ENCODE measurements around the gene TNFAIP1. TPM values are rescaled to one million over a fixed set of nuclear protein-coding genes. Genes with fewer than 3 reads are reported as not detected.
A peak's percentile ranks its signal among the peaks of the same experiment; 100 is the strongest.

Gene TNFAIP1
- total RNA-seq, 1 donor from 2014 or later: 104 TPM

- Mint-ChIP-seq H3K36me3 (ENCODE audit: low read depth, unreplicated experiment) (peaks cover 35% of the 10 kb centered on the region), H3K4me3 (ENCODE audit: unreplicated experiment) (no peak overlapping the region)
Observed at GRCh38 chr17:28341516-28341915, 6.0 kb downstream of the TNFAIP1 start.

GRCh38 chr17:28342313-28342712 lies 6.8 kb downstream of the TNFAIP1 start:
- H3K4me3 Mint-ChIP-seq (ENCODE audit: unreplicated experiment): no peak overlapping the region
- TF ChIP-seq, protein P1, sequence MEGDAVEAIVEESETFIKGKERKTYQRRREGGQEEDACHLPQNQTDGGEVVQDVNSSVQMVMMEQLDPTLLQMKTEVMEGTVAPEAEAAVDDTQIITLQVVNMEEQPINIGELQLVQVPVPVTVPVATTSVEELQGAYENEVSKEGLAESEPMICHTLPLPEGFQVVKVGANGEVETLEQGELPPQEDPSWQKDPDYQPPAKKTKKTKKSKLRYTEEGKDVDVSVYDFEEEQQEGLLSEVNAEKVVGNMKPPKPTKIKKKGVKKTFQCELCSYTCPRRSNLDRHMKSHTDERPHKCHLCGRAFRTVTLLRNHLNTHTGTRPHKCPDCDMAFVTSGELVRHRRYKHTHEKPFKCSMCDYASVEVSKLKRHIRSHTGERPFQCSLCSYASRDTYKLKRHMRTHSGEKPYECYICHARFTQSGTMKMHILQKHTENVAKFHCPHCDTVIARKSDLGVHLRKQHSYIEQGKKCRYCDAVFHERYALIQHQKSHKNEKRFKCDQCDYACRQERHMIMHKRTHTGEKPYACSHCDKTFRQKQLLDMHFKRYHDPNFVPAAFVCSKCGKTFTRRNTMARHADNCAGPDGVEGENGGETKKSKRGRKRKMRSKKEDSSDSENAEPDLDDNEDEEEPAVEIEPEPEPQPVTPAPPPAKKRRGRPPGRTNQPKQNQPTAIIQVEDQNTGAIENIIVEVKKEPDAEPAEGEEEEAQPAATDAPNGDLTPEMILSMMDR (IDR thresholded peaks at IDR 0.05; ENCODE audit: unreplicated experiment): no peak

More at GRCh38 chr17:28341516-28341915, 6.0 kb downstream of the TNFAIP1 start:
- Mint-ChIP-seq H3K4me1 (ENCODE audit: unreplicated experiment) (peaks cover 25% of the 10 kb centered on the region), H3K27ac (ENCODE audit: unreplicated experiment) (no peak overlapping the region), H3K27me3 (ENCODE audit: unreplicated experiment) (peaks cover 10% of the 10 kb centered on the region), H3K9me3 (ENCODE audit: unreplicated experiment) (no peaks in the 10 kb centered on the region)
- TF ChIP-seq, protein P1 (IDR thresholded peaks at IDR 0.05; ENCODE audit: unreplicated experiment): no peak
- no peak for DNase-seq (ENCODE audit: low spot score)

GRCh38 chr17:28343491-28343932 lies 8.0 kb downstream of the TNFAIP1 start:
- Mint-ChIP-seq H3K9me3 (ENCODE audit: unreplicated experiment) (no peaks in the 10 kb centered on the region), H3K27me3 (ENCODE audit: unreplicated experiment) (peaks cover 3% of the 10 kb centered on the region), H3K36me3 (ENCODE audit: low read depth, unreplicated experiment) (peaks cover 37% of the 10 kb centered on the region), H3K4me1 (ENCODE audit: unreplicated experiment) (peaks cover 6% of the 10 kb centered on the region), H3K4me3 (ENCODE audit: unreplicated experiment) (peak overlapping the region; percentile 62), H3K27ac (ENCODE audit: unreplicated experiment) (peak overlapping the region; percentile 42)
- no peak for DNase-seq (ENCODE audit: low spot score)
- TF ChIP-seq, protein P1 (IDR thresholded peaks at IDR 0.05; ENCODE audit: unreplicated experiment): no peak

More at GRCh38 chr17:28342313-28342712, 6.8 kb downstream of the TNFAIP1 start:
- H3K27ac Mint-ChIP-seq (ENCODE audit: unreplicated experiment): no peak overlapping the region
- no peak for DNase-seq (ENCODE audit: low spot score)
- no peaks in the 10 kb centered on the region for H3K9me3 Mint-ChIP-seq (ENCODE audit: unreplicated experiment)
- peaks cover 3% of the 10 kb centered on the region for H3K27me3 Mint-ChIP-seq (ENCODE audit: unreplicated experiment)
- peaks cover 17% of the 10 kb centered on the region for H3K4me1 Mint-ChIP-seq (ENCODE audit: unreplicated experiment)
- peaks cover 35% of the 10 kb centered on the region for H3K36me3 Mint-ChIP-seq (ENCODE audit: low read depth, unreplicated experiment)

GRCh38 chr17:28344011-28344410 lies 8.4 kb downstream of the TNFAIP1 start:
- Mint-ChIP-seq H3K27ac (ENCODE audit: unreplicated experiment) (peak overlapping the region; percentile 42), H3K36me3 (ENCODE audit: low read depth, unreplicated experiment) (peaks cover 37% of the 10 kb centered on the region)
- TF ChIP-seq, protein P1 (IDR thresholded peaks at IDR 0.05; ENCODE audit: unreplicated experiment): no peak

GRCh38 chr17:28344435-28344901 lies 8.9 kb downstream of the TNFAIP1 start:
- H3K9me3 Mint-ChIP-seq (ENCODE audit: unreplicated experiment): no peaks in the 10 kb centered on the region
- H3K27me3 Mint-ChIP-seq (ENCODE audit: unreplicated experiment): peaks cover 3% of the 10 kb centered on the region
- peaks cover 37% of the 10 kb centered on the region for H3K36me3 Mint-ChIP-seq (ENCODE audit: low read depth, unreplicated experiment)
- H3K4me1 Mint-ChIP-seq (ENCODE audit: unreplicated experiment): no peaks in the 10 kb centered on the region
- H3K27ac Mint-ChIP-seq (ENCODE audit: unreplicated experiment): no peak overlapping the region
- TF ChIP-seq, protein P1 (IDR thresholded peaks at IDR 0.05; ENCODE audit: unreplicated experiment): no peak
- H3K4me3 Mint-ChIP-seq (ENCODE audit: unreplicated experiment): peak overlapping the region; percentile 62
- no peak for DNase-seq (ENCODE audit: low spot score)

More at GRCh38 chr17:28344011-28344410, 8.4 kb downstream of the TNFAIP1 start:
- H3K4me3 Mint-ChIP-seq (ENCODE audit: unreplicated experiment): peak overlapping the region; percentile 62
- no peak for DNase-seq (ENCODE audit: low spot score)
- H3K27me3 Mint-ChIP-seq (ENCODE audit: unreplicated experiment): peaks cover 6% of the 10 kb centered on the region
- H3K9me3 Mint-ChIP-seq (ENCODE audit: unreplicated experiment): no peaks in the 10 kb centered on the region
- H3K4me1 Mint-ChIP-seq (ENCODE audit: unreplicated experiment): peaks cover 3% of the 10 kb centered on the region

All from endothelial cell (in vitro differentiated cells).